NCI-H748 treated with DMSO at 0.1 percent for 48 hours (cell line): Measurements from ENCODE around the gene PRR23E.

Source experiments
- DNase-seq: peaks from one replicate; lab custom pipeline; 2025; lab: John Stamatoyannopoulos, UW

PRR23E gene

GRCh38 chr3:127192576-127193232, at the start of gene PRR23E:
PRR23E (plus strand) TSS chr3:127193131; CDS start chr3:127196686, 3,555 bp downstream.
- DNase-seq: no peak

GRCh38 chr3:127143172-127143571, 49.8 kb upstream of the PRR23E start:
- DNase-seq: no peak

GRCh38 chr3:127144631-127145030, 48.3 kb upstream of the PRR23E start:
- DNase-seq: no peak

- no peak for DNase-seq
Measured at GRCh38 chr3:127145266-127145665, 47.7 kb upstream of the PRR23E start.

GRCh38 chr3:127147291-127147885, 45.5 kb upstream of the PRR23E start:
- DNase-seq: no peak

- no peak for DNase-seq
Measured at GRCh38 chr3:127149621-127150310, 43.2 kb upstream of the PRR23E start.

- DNase-seq: no peak
Measured at GRCh38 chr3:127150513-127151250, 42.2 kb upstream of the PRR23E start.

- DNase-seq: no peak
Measured at GRCh38 chr3:127151251-127151564, 41.7 kb upstream of the PRR23E start.

- no peak for DNase-seq
Measured at GRCh38 chr3:127151992-127152650, 40.8 kb upstream of the PRR23E start.

- no peak for DNase-seq
Measured at GRCh38 chr3:127152684-127153505, 40.0 kb upstream of the PRR23E start.

GRCh38 chr3:127153506-127153815, 39.5 kb upstream of the PRR23E start:
- no peak for DNase-seq

- peak; percentile 17 for DNase-seq
Measured at GRCh38 chr3:127156338-127157050, 36.4 kb upstream of the PRR23E start.

- DNase-seq: peak; percentile 68
Measured at GRCh38 chr3:127157171-127157828, 35.6 kb upstream of the PRR23E start.

- DNase-seq: peak; percentile 47
Measured at GRCh38 chr3:127158614-127159229, 34.2 kb upstream of the PRR23E start.

GRCh38 chr3:127159543-127159942, 33.4 kb upstream of the PRR23E start:
- DNase-seq: peak; percentile 82

GRCh38 chr3:127161236-127161635, 31.7 kb upstream of the PRR23E start:
- DNase-seq: no peak

GRCh38 chr3:127161973-127162579, 30.9 kb upstream of the PRR23E start:
- DNase-seq: no peak

GRCh38 chr3:127162947-127163645, 29.8 kb upstream of the PRR23E start:
- DNase-seq: no peak

- no peak for DNase-seq
Measured at GRCh38 chr3:127164615-127165014, 28.3 kb upstream of the PRR23E start.
